ENCODE data around the gene DCP1B. TPM values are rescaled to one million over a fixed set of nuclear protein-coding genes. Genes with fewer than 3 reads are reported as not detected.
A peak's percentile ranks its signal among the peaks of the same experiment; 100 is the strongest.

DCP1B gene
- total RNA-seq, 1 experiment from 2014 or later = 25.7 TPM

- DNase-seq (ENCODE audit: low spot score) = no peak
These were observed 84.5 kb downstream of the DCP1B start for GRCh38 chr12:1919763-1920162.

DNA sequence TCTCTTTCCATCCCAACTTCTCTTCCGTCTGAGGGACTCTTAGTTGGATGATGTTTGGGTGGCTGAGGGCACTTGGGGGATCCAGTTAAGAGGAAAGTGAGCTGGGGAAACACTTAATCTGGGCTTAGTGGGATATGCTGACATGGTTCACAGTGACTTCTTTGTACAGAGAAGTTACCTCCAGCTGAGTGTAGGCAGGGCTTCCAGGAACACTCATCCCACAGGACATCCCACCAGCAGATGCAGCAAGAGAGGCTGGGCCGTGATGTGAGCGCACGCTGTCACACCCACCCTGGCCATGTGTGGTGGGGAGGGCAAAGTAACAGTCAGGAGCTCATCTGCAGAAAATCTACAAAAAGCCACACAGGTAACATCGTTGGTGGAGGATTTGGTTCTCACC is 85.0 kb downstream of the DCP1B start:
- DNase-seq (ENCODE audit: low spot score) = peak; percentile 4

GRCh38 chr12:1918884-1919236 is 85.4 kb downstream of the DCP1B start:
- DNase-seq (ENCODE audit: low spot score) = peak; percentile 2

GRCh38 chr12:1918081-1918883 is 86.0 kb downstream of the DCP1B start, which contains the start of gene CACNA2D4:
Gene CACNA2D4, minus strand, starts transcription at chr12:1918652. Its CDS starts 179 bp downstream, at chr12:1918473.
- peak; percentile 1 for DNase-seq (ENCODE audit: low spot score)

GRCh38 chr12:1917172-1918070 is 86.8 kb downstream of the DCP1B start:
- no peak for DNase-seq (ENCODE audit: low spot score)

- peak; percentile 4 for DNase-seq (ENCODE audit: low spot score)
These were observed 87.7 kb downstream of the DCP1B start for GRCh38 chr12:1916371-1917171.

- DNase-seq (ENCODE audit: low spot score) = no peak
These were observed 88.9 kb downstream of the DCP1B start for GRCh38 chr12:1915082-1915968.

DNA sequence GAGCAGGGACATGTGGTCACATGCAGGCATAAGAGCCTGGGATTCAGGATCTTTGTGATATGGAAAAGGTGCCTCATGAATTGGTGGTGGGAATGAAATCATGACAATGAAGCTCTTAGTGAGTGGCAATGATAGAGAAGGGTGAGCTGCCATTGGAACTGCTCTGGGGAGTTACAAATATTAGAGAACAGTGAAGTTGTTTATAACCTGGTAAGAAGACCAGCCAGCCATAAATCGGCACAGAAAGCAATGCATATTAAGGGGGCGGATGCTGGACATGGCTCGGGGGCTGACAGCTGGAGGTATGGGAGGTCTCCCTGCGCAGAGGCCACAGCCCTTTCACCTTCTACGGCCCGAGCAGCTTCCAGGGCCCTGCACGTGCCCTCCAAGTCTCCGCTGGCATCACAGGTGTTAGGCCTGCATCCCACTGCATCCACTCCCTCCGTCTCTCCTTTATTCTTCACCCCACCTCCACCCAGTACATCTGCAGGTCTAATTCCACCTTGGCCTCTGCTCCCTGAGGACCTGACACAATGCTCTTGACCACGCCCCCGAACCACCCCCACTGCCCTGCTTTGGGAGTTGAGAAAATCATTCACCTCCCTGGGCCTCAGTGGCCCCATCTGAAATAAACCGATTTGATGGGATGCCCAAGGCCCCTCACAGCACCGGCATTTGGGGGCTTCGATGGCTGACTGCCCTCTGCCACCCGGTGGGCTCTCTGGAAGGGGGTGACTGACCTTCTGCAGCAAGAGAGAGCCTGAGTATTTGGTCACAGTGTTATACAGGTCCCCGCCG is 89.9 kb downstream of the DCP1B start:
- no peak for DNase-seq (ENCODE audit: low spot score)

DNA sequence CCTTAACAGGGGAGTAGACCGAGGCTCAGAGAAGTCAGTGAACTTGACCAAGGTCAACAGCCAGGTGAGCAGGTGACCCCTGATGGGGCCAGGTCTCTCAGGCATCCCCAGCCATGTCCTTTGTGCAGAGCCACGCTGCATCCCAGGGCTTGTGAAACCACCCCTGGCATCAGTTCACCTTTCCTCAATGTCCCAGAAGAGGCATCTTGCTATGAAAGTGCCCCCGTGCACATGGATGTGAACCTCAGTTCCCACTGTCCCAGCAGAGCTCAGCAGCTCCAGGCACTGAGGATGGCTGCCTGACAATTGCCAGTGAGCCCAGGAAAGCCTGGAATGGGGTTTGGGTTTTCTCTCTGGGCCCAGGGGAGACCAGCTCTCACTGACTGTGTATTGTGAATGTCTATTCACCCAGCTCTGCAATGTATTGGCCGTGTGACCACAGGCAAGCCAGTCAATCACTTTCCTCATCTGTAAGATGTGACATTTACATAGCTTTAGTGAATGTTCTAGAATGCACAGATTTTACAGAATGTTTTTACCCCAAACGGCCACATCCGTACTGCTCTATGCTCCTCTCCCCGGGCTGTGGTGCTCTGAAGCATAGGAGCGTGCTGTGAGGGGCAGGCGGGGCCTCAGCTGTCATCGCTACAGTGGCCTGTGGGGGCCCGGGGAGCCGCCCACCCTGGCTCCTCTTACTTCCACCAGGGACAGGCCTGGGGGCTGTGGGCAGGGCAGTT is 90.7 kb downstream of the DCP1B start:
- DNase-seq (ENCODE audit: low spot score) = no peak

DNA sequence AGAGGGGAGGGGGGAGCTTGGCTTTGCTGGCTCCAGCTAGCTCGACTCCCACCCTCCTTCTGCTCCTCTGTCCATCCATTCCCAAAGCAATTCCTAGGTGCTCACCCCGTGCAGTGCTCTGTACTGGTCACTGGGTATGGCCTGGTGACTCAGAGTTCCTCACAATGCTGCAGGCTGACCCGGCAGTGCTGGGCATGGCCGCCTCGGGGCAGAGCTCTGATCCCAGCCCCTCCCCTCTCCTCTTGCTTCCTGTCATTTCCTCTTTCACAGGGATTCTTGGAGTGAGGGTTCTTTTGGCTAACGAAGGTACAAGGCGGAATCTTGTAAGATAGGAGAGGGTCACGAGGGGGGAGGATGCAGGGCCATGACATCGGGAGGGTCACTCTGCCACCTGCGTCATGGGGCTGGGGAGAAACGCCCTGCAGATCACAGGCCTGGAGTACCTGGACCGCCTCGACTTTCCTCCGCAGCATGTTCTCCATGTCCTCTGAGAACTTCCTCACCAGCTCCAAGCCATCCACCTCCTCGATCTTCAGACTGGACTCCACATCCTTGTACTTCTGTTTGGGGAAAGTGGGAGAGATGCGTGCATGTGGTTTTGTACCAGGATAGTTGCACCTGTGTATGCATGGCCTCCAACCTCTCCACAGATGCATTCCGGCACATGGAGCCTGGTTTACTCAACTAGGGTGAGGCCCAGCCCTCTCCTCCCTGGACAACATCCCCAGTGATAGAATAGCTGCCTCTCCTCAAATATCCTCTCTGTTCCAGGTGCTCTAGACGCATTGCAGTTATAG is 91.5 kb downstream of the DCP1B start:
- peak; percentile 10 for DNase-seq (ENCODE audit: low spot score)

DNA sequence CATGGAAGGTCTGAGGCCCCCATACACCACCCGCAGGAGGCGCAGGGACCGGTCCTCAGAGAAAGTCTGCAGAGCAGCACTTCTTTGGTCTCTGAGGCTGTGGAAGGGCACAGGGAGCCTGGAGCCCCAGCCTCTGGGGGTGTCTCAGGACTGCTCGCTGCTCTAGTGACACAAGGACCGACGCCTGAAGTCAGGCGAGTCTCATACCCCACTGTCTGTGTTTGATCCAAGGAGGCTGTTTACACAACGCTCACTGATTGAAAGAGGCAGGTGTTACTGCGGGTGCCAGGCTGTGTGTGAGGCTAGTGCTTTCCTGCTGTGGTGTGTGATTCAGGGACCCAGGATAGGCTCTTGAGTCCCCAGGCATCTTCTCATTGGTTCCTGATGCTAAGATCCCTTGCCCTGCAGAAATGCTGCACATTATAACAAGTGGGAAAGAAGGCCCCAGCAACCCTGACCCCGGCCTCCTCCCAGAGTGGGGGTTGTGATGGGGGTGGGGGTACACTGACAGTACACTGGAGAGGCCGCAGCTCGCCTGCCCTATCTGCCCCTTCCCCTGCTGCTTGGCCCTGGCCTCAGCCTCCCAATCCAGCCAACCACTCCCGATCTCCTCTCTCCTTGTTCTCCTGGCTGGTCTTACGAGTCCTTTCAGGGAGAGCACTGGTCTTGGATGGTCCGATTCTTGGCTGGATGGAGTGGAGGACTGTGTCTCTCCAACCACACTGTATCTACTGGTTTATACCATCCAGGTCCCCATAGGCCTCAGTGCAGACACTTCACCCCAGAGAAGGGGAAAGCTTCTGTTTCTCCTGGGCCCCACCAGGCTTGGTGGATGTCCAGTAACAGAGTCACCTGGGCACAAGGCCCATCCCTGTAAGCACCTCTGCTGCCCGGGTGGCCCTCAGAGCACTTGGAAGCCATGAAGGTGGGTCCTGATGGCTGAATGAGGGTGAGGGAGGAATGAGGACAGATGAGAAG is 92.4 kb downstream of the DCP1B start:
- DNase-seq (ENCODE audit: low spot score) = peak; percentile 2

- DNase-seq (ENCODE audit: low spot score) = no peak
These were observed 93.8 kb downstream of the DCP1B start for GRCh38 chr12:1910468-1910867.

- DNase-seq (ENCODE audit: low spot score) = peak; percentile 2
These were observed 95.5 kb downstream of the DCP1B start for GRCh38 chr12:1908758-1909157.

DNA sequence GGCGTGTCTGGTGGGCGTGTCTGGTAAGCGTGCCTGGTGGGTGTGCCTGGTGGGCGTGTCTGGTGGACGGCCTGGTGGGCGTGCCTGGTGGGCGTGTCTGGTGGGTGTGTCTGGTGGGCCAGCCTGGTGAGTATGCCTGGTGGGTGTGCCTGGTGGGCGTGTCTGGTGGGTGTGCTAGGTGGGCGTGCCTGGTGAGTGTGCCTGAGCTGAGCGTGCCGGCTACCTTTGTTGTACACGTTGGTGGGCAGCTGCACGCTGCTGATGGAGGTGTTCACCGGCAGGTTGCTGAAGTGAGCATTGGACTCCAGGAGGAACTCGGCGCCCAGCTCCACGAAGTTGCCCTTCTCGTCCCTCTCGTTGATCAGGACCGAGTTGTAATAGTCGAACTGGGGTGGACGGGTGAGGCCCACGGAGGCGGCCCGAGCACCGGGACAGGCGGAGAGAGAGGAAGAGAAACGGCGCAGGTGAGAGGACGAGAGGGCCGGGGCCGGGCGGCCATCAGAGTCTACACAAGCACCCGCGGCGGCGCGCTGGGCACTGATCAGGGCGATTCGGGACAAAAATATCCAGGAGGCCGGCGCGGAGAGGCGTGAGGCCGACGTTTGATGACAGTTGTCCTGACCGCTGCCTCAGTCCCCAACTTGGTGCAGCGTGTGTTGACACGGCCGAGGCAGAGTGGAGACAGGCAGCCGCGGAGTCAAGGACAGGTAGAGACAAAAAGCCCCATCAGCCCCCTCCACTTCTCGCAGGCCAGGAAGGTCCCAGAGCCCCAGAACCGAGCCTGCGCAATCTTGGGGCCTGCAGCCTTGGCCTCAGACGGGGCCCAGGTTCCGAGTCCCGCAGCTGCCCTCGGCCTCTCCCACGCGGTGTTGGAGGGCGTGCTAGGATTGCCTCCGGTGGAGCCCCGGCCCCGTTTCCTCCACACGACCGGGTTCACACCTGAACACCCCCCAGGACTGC is 96.3 kb downstream of the DCP1B start:
- peak; percentile 3 for DNase-seq (ENCODE audit: low spot score)

GRCh38 chr12:1906579-1906978 is 97.7 kb downstream of the DCP1B start:
- DNase-seq (ENCODE audit: low spot score) = no peak

- DNase-seq (ENCODE audit: low spot score) = no peak
These were observed 99.4 kb downstream of the DCP1B start for GRCh38 chr12:1904875-1905274.

Data from H4 (cell line).